ENCODE results near the gene EXOC3. TPM values are rescaled to one million over a fixed set of nuclear protein-coding genes. Genes with fewer than 3 reads are reported as not detected.

EXOC3 gene
- total and polyA plus RNA-seq, 2 of the 4 experiments (the other 2 are of a cell fraction): 35.1 to 47.5 TPM

- ATAC-seq (ENCODE audit: low read depth): no peak
Observed at GRCh38 chr5:477247-477646, 34.3 kb downstream of the EXOC3 start.

More at GRCh38 chr5:477247-477646, 34.3 kb downstream of the EXOC3 start:
- Histone ChIP-seq H2BK15ac (ENCODE audit: low read depth, low read length) (no peak overlapping the region), H3K9me3 (ENCODE audit: control insufficient read depth, insufficient read depth, low read length) (no peaks in the 10 kb centered on the region), H4K91ac (ENCODE audit: insufficient read depth, low read depth, low read length) (no peak overlapping the region), H4K8ac (ENCODE audit: low read depth in 2 of 2, low read length in 2 of 2) (no peak overlapping the region), H3K9ac (ENCODE audit: low read depth, low read length) (no peak overlapping the region), H3K18ac (ENCODE audit: low read depth, low read length) (no peak overlapping the region), H2BK20ac (ENCODE audit: low read depth, low read length) (no peak overlapping the region), H3K14ac (replicated peaks; ENCODE audit: low read depth, low read length) (no peak overlapping the region), H4K20me1 (ENCODE audit: insufficient read depth, low read length) (no peaks in the 10 kb centered on the region; the same call in 1 of the 2 replicates), H3K4me2 (ENCODE audit: low read depth, low read length) (no peak overlapping the region), H2BK5ac (ENCODE audit: low read depth, low read length, poor library complexity, severe bottlenecking) (no peak overlapping the region), H4K5ac (ENCODE audit: low read depth, low read length) (no peak overlapping the region), H2BK120ac (ENCODE audit: low read depth, low read length) (no peak overlapping the region), H3K56ac (ENCODE audit: extremely low read depth, insufficient read depth, low read length) (no peak overlapping the region), H2AK9ac (replicated peaks; ENCODE audit: low read depth, low read length, poor library complexity) (no peak overlapping the region), H2AK5ac (ENCODE audit: low read depth, low read length) (no peak overlapping the region), H3K4me1 (ENCODE audit: control insufficient read depth, insufficient read depth, low read length) (peaks cover 3% of the 10 kb centered on the region; the same call in 1 of the 2 replicates), H3K36me3 (ENCODE audit: control insufficient read depth, insufficient read depth, low read length) (no peaks in the 10 kb centered on the region), H3K79me1 (ENCODE audit: low read depth in 1 of 2, low read length in 2 of 2) (peaks cover 3 to 7% of the 10 kb centered on the region in 2 experiments), H3K4me3 (ENCODE audit: insufficient read depth, low read depth, low read length) (no peak overlapping the region), H3K4ac (ENCODE audit: low read depth, low read length) (no peak overlapping the region), H3K27ac (ENCODE audit: insufficient read depth, low read length) (no peak overlapping the region), H3K23ac (ENCODE audit: low read depth, low read length) (no peak overlapping the region), H3K9me1 (ENCODE audit: insufficient read depth, low read length) (no peaks in the 10 kb centered on the region), H3K27me3 (ENCODE audit: control insufficient read depth, insufficient read depth, low read length) (no peaks in the 10 kb centered on the region), H2AFZ (replicated peaks; ENCODE audit: low read length, poor library complexity) (no peak overlapping the region)
- 97% methylated on average over 12 of the region's 19 CpGs; no CpG with 5 or more reads in 1 of the 2 experiments for WGBS, 2 experiments (ENCODE audit: extremely low coverage in 2 of 2, insufficient read length in 1 of 2)
- ChIA-PET CTCF (no interaction called here), POLR2A (ENCODE audit: unreplicated experiment) (no interaction called here)
- in situ Hi-C loops (cut with MboI; ENCODE audit: low sequenced_read_pairs): no loop called here
- dilution Hi-C loops (cut with HindIII; ENCODE audit: low sequenced_read_pairs, unreplicated experiment): no loop called here
- intact Hi-C loops (cut with micrococcal nuclease): loop anchor here (10.0 kb wide), 1 partner anchor 428 kb away; no protein-coding TSS in a partner anchor
- BruUV-seq (replicated peaks): no TSS peak
- TF ChIP-seq RFX5 (IDR thresholded peaks at IDR 0.05; ENCODE audit: low read depth, low read length) (no peak), USF2 (IDR thresholded peaks at IDR 0.05; ENCODE audit: low read depth, low read length) (no peak), NFE2L2 (IDR thresholded peaks at IDR 0.05; ENCODE audit: low read depth, low read length) (no peak)
- no peak for DNase-seq
